Urothelium cell line (cell line): ENCODE results near the gene MYO1G.

Experiments
- DNase-seq: peaks from one replicate; pipeline ENCODE4 v3.0.0; 2011; ENCODE audit warnings: low spot score, mixed read lengths
- FAIRE-seq: peaks from 2 replicates; lab custom pipeline; 2011; peaks lifted over from hg19 to GRCh38; lab: Jason Lieb, UNC

MYO1G gene

DNA sequence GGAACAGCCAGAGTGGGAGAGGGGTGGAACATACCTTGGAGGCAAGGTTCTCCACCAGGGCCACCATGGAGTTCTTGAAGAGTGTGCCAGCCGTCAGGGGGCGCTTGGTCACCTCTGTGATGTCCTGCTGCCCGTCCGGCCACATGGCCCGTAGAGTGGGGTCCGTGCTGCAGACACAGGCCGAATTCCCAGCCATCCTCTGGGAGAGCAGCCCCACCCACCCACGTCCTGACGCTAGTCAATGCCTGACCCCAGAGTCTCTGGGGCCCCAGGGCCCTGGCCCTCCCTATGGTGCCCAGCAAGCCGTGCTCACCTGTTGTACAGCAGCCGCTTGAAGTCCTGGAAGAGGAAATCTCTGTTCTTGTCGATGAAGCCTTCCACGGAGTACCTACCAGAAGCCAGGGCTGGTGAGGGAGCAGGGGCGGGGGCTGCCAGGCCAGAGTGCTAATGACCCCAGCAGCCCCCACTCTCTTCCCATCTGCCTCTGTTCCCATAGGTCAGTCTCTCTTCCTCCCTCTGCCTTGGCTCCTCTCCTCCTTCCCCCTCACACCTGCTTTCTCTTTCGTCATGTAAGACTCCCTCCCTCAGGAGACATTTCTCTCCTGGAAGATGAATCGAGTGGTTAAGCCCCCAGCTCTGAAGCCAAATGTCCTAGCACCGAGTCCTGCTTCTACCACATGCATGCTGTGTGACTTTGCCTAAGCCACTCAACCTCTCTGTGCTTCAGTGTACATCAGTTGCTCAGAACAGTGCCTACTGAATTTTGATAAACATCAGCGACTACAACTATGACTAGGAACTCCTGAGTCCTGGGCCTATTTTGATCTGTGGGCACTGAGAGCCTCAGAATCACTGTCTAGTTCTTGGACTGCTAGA, 11.0 kb downstream of the MYO1G start:
- FAIRE-seq (no peak), DNase-seq (no peak)

DNA sequence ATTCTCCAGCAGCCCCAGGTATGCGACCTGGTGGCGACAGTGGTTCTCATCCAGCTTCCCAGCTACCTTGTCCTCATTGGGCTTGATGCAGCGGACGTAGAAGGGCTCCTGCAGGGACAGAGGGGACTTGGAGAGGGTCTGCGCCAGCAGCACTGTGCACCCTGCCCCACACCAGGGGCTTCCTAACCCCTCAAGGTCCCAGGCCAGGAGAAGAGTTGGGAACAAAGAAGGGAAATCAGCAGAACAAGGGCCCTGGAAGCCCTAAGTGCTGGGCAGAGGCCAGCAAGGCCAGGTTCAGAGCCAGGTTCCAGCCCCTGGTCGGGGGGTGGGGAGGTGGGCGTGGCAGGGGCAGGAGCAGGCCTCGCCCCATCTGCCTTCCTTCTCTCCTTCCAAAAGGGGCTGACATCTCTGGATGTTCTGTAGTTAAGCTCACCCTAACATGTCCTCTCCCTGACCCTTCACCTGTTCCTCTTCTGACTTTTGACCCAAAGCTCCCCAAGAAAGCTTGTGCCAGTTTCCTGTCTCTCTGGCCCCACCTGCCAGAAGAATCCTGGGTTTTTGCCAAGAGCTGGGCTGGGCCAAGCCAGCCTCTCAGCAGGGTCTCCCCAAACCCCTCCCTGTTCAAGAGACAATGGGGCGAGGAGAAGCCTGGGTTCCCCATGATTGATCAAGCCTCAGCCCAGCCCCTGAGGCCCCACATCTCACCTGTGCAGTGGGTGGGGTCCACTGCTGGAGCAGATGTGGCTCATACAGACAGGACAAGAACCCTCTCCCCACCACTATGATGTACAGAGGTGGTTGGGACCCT, 11.9 kb downstream of the MYO1G start:
- FAIRE-seq (no peak), DNase-seq (no peak)

DNA sequence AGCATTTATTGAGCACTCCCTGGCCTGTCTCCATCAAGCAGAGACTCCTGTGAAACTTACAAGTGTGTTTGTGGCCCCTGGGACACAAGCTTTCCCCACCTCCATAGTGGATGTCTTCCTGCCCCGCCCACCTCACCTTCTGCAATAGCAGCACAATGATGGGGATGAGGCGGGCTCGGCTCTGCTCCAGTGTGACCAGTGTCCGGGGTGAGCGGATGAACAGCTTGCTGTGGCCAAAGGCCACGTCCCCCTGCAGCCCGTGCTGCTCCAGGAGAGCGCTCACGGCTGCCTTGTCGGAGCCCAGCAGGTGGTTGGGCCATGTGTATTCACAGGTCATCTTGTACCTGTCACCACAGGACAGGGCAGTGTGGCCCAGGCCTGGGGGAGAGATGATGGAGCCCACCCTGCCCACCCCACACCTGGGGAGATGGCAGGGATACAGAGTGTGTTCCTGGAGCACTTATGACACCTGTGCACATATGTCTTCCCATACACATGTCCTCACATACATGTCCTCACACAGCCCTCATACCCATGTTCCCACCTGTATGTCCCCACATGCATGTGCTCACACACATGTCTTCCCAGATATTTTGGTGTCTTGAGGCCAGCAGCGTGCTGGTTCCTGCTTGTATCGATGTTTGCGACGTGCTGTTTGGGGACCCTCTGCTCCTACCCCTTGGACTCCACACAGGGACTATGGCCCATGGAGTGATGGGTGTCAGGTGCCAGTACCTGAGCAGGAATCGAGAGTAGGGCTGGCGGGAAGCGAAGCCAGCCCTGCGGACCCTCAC, 12.7 kb downstream of the MYO1G start:
- DNase-seq, result no peak
- FAIRE-seq, result peak; percentile 65

DNA sequence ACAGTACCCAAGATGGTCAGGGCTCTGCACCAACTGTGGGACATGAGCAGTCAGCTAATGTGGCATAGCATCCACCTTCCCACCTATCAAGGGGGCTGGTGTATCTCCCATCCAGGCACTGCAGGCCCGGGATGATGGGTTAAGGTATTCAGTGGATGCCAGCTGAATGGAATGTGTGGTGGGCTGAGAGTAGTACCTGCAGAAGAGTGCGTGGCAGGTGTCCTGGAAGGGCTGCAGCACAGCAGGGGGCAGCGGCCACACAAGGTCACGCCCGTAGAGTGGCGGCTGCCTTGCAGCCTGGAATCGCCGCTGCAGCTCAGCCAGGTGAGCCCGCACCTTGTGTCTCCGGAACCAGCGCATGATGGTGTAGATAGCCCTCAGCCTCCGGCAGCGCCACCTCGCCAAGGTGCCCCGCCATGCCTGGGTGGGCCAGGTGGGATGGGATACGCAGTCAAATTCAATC, 13.3 kb downstream of the MYO1G start:
- FAIRE-seq (peak; percentile 20), DNase-seq (no peak)

DNA sequence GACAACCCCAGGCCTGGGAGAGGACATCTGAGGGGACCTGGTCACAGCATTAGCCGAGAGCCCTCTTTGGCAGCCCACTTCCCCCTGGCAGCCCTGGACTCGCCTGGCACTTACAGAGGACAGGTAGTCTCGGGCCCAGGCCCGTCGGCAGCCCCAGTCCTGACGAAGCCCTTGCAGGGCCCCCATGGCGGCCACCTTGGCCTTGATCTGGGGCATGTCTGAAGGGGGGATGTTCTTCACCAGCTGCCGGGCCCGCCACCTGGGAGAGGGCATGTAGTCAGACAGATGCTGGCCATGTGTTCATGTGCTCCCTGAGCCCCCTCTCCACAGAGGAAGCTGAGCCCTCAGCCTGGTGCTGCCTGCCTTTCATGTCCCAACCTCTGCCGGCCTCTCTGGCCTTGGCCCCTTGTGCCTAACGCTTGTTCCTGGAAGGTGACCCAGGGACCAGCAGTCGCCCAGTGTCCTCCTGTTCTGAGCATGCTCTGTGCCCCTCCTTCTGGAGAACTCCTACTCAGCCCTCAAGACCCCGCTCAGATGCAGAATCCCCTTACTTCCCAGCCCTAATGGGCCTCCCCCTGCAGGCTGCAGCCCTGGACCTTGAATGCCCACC, 13.9 kb downstream of the MYO1G start:
- DNase-seq (no peak), FAIRE-seq (no peak)

DNA sequence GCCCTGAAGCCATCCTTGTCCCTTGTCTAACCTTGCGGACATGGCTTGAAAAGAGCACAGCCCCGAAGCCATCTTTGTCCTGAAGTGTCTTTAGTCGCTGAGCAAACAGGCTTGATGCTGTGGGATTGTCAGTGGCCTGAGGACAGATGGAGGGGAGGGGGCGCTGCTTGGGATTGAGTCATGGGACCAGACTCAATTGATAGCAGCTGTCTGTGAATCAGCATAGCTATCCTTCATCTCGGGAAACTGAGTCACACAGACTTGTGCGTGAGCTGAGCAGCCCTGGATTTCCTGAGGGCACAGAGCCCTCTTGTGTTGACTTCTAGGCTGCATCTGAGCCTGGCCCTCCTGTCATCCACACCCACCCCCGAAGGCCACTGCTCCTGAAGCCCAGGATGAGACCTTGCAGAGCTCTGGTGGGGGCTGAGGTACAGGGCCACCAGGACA, 14.4 kb downstream of the MYO1G start:
- FAIRE-seq (peak; percentile 9), DNase-seq (no peak)

DNA sequence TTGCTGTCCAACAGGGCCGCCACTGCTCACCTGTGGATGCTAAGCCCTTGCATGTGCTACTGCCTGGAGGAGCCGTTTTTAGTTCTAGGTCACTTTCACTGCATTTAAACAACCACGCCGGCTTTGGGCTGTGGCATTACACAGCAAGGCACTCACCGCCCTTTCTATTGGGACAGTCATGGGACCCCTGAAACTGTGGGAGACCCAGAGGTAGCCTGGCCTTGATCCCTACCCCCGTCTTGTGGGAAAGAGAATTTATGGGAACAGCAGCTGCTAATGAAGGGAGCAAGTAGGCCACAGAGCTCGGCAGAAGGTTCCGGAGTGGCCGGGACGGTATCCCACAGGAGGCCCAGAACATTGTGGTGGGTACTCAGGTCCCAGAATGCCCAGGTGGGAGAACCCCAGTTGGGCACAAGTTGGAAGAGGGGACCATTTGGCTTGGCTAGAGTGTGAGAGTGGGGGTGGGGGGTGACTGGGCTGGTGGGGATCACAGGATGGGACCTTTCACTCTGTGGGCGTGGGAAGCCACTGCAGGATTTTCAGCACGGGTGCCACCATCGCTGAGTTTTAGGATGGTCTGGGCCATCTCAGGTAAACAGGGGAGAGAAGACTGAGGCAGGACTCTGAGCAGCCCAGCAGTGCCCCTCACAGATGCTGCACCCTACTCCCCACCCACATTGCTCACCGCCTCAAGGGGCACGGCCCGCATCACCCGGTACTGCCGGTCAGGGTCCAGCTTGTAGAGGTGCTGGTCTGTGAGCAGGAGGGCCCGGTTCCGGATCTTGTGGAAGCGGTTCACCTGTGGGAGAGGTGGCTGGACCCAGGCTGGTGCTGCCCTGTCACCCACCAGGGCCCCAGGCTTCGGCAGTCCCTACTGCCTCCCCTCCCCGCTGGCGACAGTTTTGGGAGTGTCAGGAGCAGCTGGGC, 15.2 kb downstream of the MYO1G start:
- FAIRE-seq (no peak), DNase-seq (no peak)

DNA sequence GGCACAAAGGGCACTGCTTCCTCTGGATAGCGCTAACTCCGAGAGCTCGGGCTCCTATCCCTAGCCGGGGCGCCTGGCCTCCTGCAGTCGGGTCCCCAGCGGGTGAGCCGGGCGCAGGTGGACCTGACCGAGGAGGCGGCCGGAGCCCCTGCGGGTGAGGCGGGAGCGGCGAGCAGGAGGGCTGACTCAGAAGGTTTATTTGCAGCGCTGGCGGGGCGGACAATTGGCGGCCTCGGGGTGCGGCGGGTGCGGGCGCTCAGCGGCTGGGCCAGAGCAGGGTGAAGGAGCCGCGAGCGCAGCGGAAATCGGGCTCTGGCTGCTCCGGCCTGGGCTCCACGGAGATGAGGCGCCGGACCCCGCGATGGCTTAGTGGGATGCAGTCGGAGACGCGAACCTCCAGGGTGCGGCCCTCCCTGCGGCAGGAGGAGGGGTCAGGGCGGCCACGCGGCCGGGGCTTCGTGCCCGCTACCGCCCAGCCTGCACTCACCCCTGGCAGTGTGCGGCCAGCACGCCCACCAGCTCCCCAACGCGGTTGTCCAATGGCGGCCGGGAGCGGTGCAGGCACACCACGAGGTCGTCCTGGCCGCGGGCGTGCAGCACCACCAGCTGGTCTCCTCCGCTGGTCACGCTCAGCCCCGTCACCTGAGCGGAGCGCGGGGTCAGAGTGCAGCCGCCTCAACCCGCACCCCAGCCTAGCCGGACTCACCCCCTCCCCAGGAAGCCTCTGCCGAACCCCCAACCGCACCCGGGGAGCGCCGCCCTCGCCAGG, 16.1 kb downstream of the MYO1G start:
- no peak for DNase-seq
- peak; percentile 63 for FAIRE-seq

DNA sequence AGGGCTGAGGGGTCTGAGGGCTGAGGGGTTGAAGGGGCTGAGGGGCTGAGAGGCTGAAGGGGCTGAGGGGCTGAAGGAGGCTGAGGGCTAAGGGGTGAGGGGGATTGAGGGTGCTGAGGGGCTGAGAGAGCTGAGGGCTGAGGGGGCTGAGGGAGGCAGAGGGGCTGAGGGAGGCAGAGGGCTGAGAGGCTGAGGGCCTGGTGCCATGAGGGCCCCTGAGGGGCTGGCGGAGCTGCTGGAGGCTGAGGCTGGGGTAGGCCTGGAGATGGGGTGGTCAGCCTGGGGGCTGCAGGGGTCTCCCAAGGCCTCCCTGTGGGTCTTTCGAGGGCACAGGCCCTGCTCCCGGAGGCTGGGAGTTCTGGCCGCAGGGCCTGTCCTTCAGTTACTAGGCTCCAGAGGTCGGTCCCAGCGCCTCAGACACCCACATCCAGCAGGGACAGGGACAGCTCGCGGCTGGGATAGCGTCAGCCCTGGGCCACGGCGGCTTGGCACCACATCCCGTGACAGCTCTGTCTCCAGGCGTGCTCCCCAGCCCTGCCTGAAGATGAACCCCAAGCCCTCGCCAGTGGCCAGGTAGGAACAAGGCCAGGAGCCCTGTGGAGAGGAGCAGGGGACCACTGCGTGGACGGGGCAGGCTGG, 16.9 kb downstream of the MYO1G start:
- no peak for FAIRE-seq
- DNase-seq, result no peak

DNA sequence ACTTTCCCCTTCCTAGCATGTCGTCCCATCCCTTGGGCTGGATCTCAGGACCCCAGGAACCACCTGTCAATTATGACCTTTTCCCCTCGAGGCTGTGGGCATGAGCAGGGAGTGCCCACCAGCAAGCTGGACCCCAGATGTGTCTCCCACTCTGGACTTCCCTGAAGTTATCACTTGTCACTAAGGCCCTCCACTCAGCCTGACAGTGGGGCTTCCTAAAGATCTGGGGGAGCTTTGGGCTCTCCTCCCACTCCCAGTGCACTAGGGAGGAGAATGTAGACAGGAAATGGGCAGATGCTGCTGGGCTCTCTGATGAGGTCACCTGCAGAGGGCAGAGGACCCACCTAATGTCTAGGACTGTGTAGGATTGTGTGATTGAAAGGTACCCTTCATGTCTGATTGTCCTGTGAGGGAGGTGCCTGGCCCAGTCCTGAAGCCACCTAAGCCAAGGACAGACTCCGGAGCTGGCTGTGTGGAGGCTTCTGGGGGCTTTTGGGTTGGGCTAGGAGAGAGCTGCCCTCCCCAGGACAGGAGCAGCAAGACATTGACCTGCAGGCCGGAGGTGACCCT, 18.7 kb downstream of the MYO1G start:
- DNase-seq, result no peak
- FAIRE-seq, result no peak

DNA sequence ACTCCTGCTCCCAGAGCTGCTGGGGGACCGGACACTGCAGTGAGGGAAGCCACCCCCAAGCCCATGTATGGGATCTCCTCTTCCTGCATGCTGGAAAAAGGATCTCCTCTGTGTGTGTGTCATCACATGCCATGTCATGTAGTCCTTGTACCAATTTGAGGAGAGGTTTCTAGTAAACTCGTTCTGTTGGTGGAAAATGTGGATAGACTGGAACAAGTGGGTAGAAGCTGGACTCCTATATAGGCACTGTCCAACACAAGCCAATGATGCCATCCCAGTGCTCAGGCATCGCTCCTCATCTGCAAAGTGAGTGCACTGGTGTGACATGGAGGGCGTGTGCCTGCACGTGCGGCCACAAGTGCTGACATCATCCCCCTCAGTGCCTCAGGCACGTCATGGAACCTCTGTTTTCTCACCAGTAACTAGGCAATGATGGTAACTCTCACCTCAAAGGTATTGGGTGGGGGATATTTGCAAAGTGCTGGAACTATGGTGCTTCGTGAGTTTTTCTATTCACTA, 19.3 kb downstream of the MYO1G start:
- DNase-seq, result no peak

DNA sequence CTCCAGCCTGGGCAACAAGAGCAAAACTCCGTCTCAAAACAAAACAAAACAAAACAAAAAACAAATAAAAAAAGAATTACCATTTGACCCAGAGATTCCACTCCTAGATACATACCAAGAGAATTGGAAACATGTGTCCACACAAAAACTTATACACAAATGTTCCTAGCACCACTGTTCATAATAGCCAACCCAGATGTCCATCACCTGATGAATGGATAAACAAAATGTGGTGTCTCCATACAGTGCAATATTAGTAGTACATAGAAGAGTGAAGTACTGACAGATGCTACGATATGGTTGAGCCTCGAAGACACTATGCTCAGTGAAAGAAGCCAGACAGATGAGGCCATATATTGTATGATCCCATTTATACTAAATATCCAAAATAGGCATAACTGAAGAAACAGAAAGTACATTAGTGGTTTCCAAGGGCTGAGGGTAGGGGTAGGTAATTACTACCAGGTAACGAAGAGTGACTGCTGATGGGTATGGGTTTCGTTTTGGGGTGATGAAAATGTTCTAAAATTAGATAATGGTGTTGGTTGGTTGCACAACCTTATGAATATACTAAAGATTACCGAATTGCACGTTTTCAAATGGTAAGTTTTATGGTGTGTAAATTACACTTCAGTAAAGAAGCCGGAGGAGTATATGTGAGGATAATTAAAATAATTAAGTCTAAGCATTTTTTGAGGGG, 20.0 kb downstream of the MYO1G start:
- FAIRE-seq (no peak), DNase-seq (no peak)

More for the DNA sequence above, 19.3 kb downstream of the MYO1G start:
- peak; percentile 44 for FAIRE-seq

DNA sequence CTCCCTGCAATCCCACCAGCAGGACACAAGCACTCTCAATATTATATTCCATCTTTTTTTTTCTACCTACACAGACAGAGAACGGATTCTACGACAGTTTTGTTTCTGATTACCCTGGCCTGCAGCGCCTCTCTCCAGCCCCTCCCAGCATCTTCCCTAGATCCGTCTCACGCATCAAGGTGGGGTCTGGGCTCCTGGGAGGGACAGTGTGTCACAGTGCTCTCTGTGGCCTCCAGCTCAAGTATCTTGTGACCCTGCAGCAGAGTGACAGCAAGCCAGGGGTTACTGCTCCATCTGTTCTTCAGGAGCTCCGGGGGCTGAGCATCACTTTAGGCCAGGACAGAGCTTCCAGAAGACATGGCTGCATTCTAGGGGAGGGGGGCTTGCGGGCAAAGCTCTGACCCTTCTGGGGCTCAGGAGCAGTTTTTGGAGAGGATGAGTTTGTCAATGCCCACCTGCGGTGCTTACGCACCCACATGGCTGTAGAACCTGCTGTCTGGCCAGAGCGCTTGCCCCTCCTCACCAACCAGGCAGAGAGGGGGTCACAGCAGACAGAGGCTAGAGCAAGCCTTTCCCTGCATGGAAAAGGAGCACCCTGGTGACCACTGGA, 22.6 kb downstream of the MYO1G start:
- DNase-seq (no peak), FAIRE-seq (no peak)

DNA sequence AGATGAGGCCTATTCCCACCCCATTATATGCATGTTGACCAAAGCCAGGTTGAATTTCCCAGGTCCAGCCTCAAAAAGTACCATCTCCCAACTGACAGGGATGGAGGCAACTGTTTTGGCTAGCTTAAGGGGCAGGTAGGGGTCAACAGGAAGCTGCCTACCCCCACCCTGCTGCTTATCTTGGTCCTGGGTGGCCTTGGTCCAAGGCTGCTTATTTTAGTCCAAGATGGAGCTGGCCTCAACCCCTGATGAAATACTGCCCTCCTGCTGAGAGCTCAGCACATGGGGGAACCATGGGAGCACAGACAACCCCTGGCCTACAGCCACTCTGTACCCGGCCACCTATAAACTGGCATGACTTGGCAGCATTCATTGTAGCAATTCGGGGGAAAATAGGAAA, 23.1 kb downstream of the MYO1G start:
- DNase-seq (no peak), FAIRE-seq (no peak)

DNA sequence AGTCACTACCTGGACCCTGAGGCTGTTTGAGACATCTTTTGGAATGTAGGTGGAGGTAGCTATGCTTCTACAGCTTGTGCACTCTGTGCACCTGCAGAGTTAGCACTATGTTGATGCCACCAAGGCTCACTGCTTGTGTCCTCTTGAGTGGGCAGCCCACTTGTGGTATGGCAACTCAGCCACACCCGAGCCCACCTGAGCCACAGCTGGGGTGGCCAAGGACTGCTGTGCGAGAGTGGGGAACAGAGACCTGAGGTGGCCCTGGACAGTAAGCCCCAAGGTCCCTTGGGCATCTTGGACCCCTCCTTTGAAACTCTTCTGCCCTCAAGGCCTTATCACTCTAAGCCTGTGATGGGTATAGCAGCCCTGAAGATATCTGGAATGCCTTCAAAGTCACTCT, 25.7 kb downstream of the MYO1G start:
- no peak for FAIRE-seq
- no peak for DNase-seq

DNA sequence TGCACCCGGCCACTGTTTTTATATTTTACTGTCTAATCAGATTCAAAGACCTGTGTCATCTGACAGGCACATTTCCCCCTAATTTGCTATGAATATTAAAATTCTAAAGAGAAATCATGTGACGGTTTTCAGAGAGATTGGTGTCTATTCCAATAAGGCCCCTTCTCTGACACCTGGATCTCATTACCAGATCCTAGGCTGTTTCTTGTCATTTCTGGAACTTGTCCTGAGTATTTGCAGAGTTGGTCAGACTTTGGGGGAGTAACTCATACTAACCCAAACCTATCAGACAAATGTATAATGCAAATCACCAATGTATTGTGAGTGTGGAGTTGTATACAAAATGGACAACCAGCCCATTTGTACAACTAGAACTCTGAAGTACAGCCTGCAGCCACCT, 29.5 kb downstream of the MYO1G start:
- no peak for FAIRE-seq

DNA sequence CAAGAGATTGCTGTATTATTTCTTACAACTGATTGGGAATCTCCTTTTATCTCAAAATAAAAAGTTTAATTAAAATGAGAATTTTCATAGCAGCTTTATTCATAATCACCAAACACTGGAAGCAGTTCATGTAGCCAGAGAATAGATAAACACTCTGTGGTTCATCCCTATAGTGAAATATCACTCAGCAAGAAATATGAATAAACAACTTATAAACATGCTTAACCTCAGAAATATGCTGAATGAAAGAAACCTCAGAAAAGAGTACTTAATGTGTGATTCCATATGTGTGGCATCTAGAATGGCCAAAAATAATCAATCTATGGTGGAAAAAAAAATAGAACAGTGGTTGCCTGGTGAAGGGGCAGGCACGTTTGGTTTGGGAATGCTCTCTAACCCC, 33.3 kb downstream of the MYO1G start:
- no peak for FAIRE-seq

More for the DNA sequence above, 29.5 kb downstream of the MYO1G start:
- no peak for DNase-seq

More for the DNA sequence above, 33.3 kb downstream of the MYO1G start:
- no peak for DNase-seq
